ENCODE results near the gene GRIK4. TPM values are rescaled to one million over a fixed set of nuclear protein-coding genes. Genes with fewer than 3 reads are reported as not detected.

GRIK4 gene
- total RNA-seq, 1 donor from 2014 or later: 4.5 TPM

- no peaks in the 10 kb centered on the region for H3K36me3 Mint-ChIP-seq (ENCODE audit: low read depth, unreplicated experiment)
- H3K9me3 Mint-ChIP-seq (ENCODE audit: unreplicated experiment): no peaks in the 10 kb centered on the region
- TF ChIP-seq, protein P1, sequence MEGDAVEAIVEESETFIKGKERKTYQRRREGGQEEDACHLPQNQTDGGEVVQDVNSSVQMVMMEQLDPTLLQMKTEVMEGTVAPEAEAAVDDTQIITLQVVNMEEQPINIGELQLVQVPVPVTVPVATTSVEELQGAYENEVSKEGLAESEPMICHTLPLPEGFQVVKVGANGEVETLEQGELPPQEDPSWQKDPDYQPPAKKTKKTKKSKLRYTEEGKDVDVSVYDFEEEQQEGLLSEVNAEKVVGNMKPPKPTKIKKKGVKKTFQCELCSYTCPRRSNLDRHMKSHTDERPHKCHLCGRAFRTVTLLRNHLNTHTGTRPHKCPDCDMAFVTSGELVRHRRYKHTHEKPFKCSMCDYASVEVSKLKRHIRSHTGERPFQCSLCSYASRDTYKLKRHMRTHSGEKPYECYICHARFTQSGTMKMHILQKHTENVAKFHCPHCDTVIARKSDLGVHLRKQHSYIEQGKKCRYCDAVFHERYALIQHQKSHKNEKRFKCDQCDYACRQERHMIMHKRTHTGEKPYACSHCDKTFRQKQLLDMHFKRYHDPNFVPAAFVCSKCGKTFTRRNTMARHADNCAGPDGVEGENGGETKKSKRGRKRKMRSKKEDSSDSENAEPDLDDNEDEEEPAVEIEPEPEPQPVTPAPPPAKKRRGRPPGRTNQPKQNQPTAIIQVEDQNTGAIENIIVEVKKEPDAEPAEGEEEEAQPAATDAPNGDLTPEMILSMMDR (IDR thresholded peaks at IDR 0.05; ENCODE audit: unreplicated experiment): no peak
- peak within 1 kb of the TSS; percentile 91 for H3K4me3 Mint-ChIP-seq (ENCODE audit: unreplicated experiment)
- H3K27me3 Mint-ChIP-seq (ENCODE audit: unreplicated experiment): peaks cover 2% of the 10 kb centered on the region
- peak within 1 kb of the TSS; percentile 93 for H3K27ac Mint-ChIP-seq (ENCODE audit: unreplicated experiment)
- DNase-seq (ENCODE audit: low spot score): peak; percentile 96
- H3K4me1 Mint-ChIP-seq (ENCODE audit: unreplicated experiment): peaks cover 16% of the 10 kb centered on the region
Measured at GRCh38 chr11:121023848-121024751, 512.6 kb downstream of the GRIK4 start, which contains the start of gene TBCEL. TSS of gene TBCEL (plus strand) at chr11:121024102. CDS start at chr11:121045691, 21,589 bp downstream.

GRCh38 chr11:121024989-121025388, 513.4 kb downstream of the GRIK4 start:
- peak overlapping the region; percentile 93 for H3K27ac Mint-ChIP-seq (ENCODE audit: unreplicated experiment)
- no peaks in the 10 kb centered on the region for H3K9me3 Mint-ChIP-seq (ENCODE audit: unreplicated experiment)
- H3K4me3 Mint-ChIP-seq (ENCODE audit: unreplicated experiment): peak overlapping the region; percentile 91
- H3K4me1 Mint-ChIP-seq (ENCODE audit: unreplicated experiment): peaks cover 21% of the 10 kb centered on the region
- no peaks in the 10 kb centered on the region for H3K36me3 Mint-ChIP-seq (ENCODE audit: low read depth, unreplicated experiment)
- no peak for DNase-seq (ENCODE audit: low spot score)
- TF ChIP-seq, protein P1 (IDR thresholded peaks at IDR 0.05; ENCODE audit: unreplicated experiment): no peak
- peaks cover 2% of the 10 kb centered on the region for H3K27me3 Mint-ChIP-seq (ENCODE audit: unreplicated experiment)

- Mint-ChIP-seq H3K4me1 (ENCODE audit: unreplicated experiment) (peaks cover 25% of the 10 kb centered on the region), H3K27ac (ENCODE audit: unreplicated experiment) (no peak overlapping the region), H3K27me3 (ENCODE audit: unreplicated experiment) (no peaks in the 10 kb centered on the region), H3K9me3 (ENCODE audit: unreplicated experiment) (no peaks in the 10 kb centered on the region), H3K36me3 (ENCODE audit: low read depth, unreplicated experiment) (no peaks in the 10 kb centered on the region), H3K4me3 (ENCODE audit: unreplicated experiment) (no peak overlapping the region)
- DNase-seq (ENCODE audit: low spot score): no peak
- TF ChIP-seq, protein P1 (IDR thresholded peaks at IDR 0.05; ENCODE audit: unreplicated experiment): no peak
Measured at GRCh38 chr11:121029153-121029552, 517.6 kb downstream of the GRIK4 start.

GRCh38 chr11:121029813-121030445, 518.4 kb downstream of the GRIK4 start:
- no peak overlapping the region for H3K4me3 Mint-ChIP-seq (ENCODE audit: unreplicated experiment)
- peaks cover 19% of the 10 kb centered on the region for H3K4me1 Mint-ChIP-seq (ENCODE audit: unreplicated experiment)
- no peaks in the 10 kb centered on the region for H3K9me3 Mint-ChIP-seq (ENCODE audit: unreplicated experiment)
- TF ChIP-seq, protein P1 (IDR thresholded peaks at IDR 0.05; ENCODE audit: unreplicated experiment): no peak
- peak overlapping the region; percentile 67 for H3K27ac Mint-ChIP-seq (ENCODE audit: unreplicated experiment)
- DNase-seq (ENCODE audit: low spot score): no peak
- H3K27me3 Mint-ChIP-seq (ENCODE audit: unreplicated experiment): no peaks in the 10 kb centered on the region
- no peaks in the 10 kb centered on the region for H3K36me3 Mint-ChIP-seq (ENCODE audit: low read depth, unreplicated experiment)
